Thymus (tissue), 11 donors: ENCODE measurements around the gene LASP1. TPM values are rescaled to one million over a fixed set of nuclear protein-coding genes. Genes with fewer than 3 reads are reported as not detected.

Source experiments
- DNase-seq, 9 donors: peaks; one replicate each; pipeline ENCODE4 v3.0.0-alpha.2; 2013; ENCODE audit warnings: low spot score in 9 of 9, low read depth in 6 of 9, missing footprints in 1 of 9
- H3K27ac ChIP-seq, 2 donors: one replicate each; pipeline ENCODE4 v1.5.1; 2013; ENCODE audit warnings: control low read depth in 1 of 2, low read depth in 1 of 2, low read length in 1 of 2, mild to moderate bottlenecking in 1 of 2, moderate library complexity in 1 of 2
- H3K27me3 ChIP-seq, 2 donors: one replicate each; pipeline ENCODE4 v1.5.1; 2013; ENCODE audit warnings: low read length in 1 of 2; ENCODE audit not compliant: control insufficient read depth in 2 of 2, insufficient read depth in 1 of 2
- H3K36me3 ChIP-seq, 2 donors: one replicate each; pipeline ENCODE4 v1.5.1; 2013; ENCODE audit warnings: low read length in 1 of 2, mild to moderate bottlenecking in 1 of 2, moderate library complexity in 1 of 2; ENCODE audit not compliant: control insufficient read depth in 2 of 2, insufficient read depth in 2 of 2
- H3K4me1 ChIP-seq, 2 donors: one replicate each; pipeline ENCODE4 v1.5.1; 2013; ENCODE audit warnings: low read length in 2 of 2; ENCODE audit not compliant: control insufficient read depth in 2 of 2, insufficient read depth in 2 of 2
- H3K4me3 ChIP-seq, 2 donors: one replicate each; pipeline ENCODE4 v1.5.1; 2013; ENCODE audit warnings: low read length in 2 of 2, control low read depth in 1 of 2, mild to moderate bottlenecking in 1 of 2
- H3K9me3 ChIP-seq, 2 donors: one replicate each; pipeline ENCODE4 v1.5.1; 2013; ENCODE audit warnings: low read length in 1 of 2, mild to moderate bottlenecking in 1 of 2; ENCODE audit not compliant: control insufficient read depth in 2 of 2, insufficient read depth in 1 of 2
- WGBS: extraction: QIAGEN DNeasy Blood & Tissue Kit; methylation state at CpG from one replicate; pipeline ENCODE4 v1.1.7; 2013; 5-methylcytosine and 5-hydroxymethylcytosine counted together
- polyA plus RNA-seq: library from polyadenylated mRNA; stranded (reverse); fragments of 200-250 nt; gene quantifications from one replicate; pipeline ENCODE4 v1.2.3, GENCODE V29; 2013
- total RNA-seq: library from RNA; stranded (reverse); fragments of 120-200 nt; gene quantifications from one replicate; pipeline ENCODE4 v1.2.4, GENCODE V29; 2013
- donor health status: healthy.

The LASP1 gene
- total and polyA plus RNA-seq, 2 donors: 37.0 to 72.5 TPM

DNA sequence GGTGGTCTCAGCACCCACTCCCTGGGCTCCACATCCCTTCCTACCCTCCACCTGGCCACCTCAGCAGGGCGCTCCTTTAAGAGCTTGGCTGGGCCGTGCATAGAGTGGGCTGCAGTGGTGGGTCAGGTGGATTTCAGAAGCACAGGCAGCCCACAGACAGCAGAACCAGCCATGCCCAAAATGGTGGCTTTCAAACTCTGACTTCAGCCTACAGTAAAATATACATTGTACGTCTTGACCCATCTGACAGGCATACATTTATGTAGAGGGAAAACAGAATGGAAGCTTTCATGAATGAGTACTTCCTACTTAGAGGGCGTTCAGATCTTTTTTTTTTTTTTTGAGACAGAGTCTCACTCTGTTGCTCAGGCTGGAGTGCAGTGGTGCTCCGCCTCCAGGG, 29.6 kb downstream of the LASP1 start:
- Histone ChIP-seq H3K4me1 (peaks cover 40 to 64% of the 10 kb centered on the region in 2 donors), H3K4me3 (peak overlapping the region; percentile 28 to 47), H3K27ac (peak overlapping the region; percentile 96 to 97), H3K27me3 (no peaks in the 10 kb centered on the region), H3K36me3 (peaks cover 42 to 78% of the 10 kb centered on the region in 2 donors), H3K9me3 (peaks cover 0 to 4% of the 10 kb centered on the region in 2 donors)
- DNase-seq: peak in 1 of 9 donors; percentile 57
- 44% methylated on average over 5 of the region's 5 CpGs for WGBS

DNA sequence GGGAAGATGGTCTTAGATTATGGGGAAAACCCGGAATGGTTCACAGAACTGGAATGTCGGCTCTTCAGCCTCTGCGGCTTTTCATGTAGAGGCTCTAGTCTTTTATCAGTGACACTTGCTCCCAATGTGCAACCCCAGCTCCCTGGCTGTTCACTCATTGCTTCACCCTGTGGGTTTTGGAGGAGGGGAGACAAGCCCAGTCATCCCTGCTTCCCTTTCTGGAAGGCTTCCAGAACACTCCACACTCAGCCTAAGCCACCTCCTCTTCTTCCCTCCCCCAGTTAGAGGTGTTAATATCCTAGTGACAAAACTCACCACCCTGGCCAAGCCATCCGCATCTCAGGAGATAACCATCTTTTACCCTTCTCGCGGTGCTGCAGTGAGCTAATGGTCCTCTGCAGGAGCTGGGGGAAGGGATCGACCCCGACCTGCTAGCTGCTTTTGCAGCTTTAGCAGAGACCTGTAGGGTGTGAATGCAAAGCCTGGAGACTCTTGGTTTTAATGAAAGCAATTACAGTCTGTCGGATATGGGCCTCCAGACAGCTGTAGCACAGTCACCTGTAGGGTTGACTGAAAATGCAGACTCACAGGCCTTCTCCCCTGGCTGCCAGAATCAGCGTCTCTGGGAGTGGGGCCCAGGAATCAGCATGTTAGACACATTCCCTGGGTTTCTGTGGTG, 31.3 kb downstream of the LASP1 start:
- Histone ChIP-seq H3K27ac (peak overlapping the region; percentile 55 to 58), H3K27me3 (no peaks in the 10 kb centered on the region), H3K36me3 (peaks cover 44 to 82% of the 10 kb centered on the region in 2 donors), H3K4me1 (peaks cover 40 to 56% of the 10 kb centered on the region in 2 donors), H3K4me3 (no peak overlapping the region), H3K9me3 (peaks cover 0 to 4% of the 10 kb centered on the region in 2 donors)
- 51% methylated on average over 10 of the region's 10 CpGs for WGBS
- peak in 1 of 9 donors; percentile 50 for DNase-seq

DNA sequence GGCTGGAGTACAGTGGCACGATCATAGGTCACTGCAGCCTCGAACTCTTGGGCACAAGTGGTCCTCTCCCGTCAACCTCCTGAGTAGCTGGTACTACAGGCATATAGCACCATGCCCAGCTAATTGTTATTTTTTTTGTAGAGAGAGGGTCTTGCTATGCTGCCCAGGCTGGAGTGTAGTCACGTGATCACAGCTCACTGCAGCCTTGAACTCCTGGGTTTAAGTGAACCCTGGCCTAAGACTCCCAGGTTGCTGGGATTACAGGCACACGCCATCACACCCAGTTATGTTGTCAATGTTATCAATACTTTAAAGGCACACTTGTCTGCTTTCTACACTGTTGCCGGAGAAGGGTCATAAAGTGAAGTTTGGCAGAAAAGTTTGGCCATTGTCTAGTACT, 33.5 kb downstream of the LASP1 start:
- Histone ChIP-seq H3K9me3 (peaks cover 0 to 9% of the 10 kb centered on the region in 2 donors), H3K4me3 (no peak overlapping the region), H3K27me3 (no peaks in the 10 kb centered on the region), H3K27ac (no peak overlapping the region), H3K4me1 (peaks cover 21 to 44% of the 10 kb centered on the region in 2 donors), H3K36me3 (peaks cover 43 to 79% of the 10 kb centered on the region in 2 donors)
- DNase-seq: no peak
- WGBS: 98% methylated on average over 6 of the region's 6 CpGs

DNA sequence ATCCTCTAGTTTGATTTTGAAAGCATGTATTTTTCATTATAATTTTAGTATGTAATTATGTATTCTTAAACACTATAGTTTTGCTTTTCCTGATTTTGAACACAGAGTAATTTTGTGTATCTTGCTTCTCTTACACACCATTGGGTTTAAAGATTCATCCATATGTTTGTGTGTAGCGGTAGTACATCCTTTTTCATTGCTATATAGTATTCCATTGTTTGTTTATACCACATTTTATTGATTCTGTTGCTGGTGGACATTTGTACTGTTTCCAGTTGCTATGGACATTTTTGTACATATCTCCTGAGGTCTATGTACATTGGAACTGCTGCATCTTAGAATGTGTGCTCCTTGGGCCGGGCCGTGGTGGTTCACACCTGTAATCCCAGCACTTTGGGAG, 35.0 kb downstream of the LASP1 start:
- peaks cover 46 to 77% of the 10 kb centered on the region in 2 donors for H3K36me3 ChIP-seq
- peaks cover 9 to 35% of the 10 kb centered on the region in 2 donors for H3K4me1 ChIP-seq
- H3K4me3 ChIP-seq: no peak overlapping the region
- DNase-seq: no peak
- H3K27me3 ChIP-seq: no peaks in the 10 kb centered on the region
- no peak overlapping the region for H3K27ac ChIP-seq
- peaks cover 0 to 6% of the 10 kb centered on the region in 2 donors for H3K9me3 ChIP-seq
- WGBS: 99% methylated on average over 3 of the region's 3 CpGs

DNA sequence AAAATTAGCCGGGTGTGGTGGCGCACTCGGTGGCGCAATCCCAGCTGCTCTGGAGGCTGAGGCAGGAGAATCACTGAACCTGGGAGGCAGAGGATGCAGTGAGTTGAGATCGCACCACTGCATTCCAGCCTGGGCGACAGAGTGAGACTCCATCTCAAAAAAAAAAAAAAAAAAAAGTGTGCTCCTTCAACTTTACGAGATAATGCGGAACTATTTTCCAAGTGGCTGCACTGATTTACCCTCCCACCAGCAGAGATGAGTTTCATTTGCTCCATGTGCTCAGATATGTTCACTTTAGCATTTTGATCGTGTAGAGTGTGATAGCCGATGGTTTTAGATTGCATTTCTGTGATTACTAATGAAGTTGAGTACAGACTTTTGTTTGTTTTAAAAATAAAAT, 35.5 kb downstream of the LASP1 start:
- peaks cover 0 to 6% of the 10 kb centered on the region in 2 donors for H3K9me3 ChIP-seq
- H3K4me3 ChIP-seq: no peak overlapping the region
- H3K36me3 ChIP-seq: peaks cover 49 to 80% of the 10 kb centered on the region in 2 donors
- 96% methylated on average over 10 of the region's 10 CpGs for WGBS
- H3K27ac ChIP-seq: no peak overlapping the region
- H3K4me1 ChIP-seq: peaks cover 9 to 30% of the 10 kb centered on the region in 2 donors
- no peaks in the 10 kb centered on the region for H3K27me3 ChIP-seq
- DNase-seq: no peak

DNA sequence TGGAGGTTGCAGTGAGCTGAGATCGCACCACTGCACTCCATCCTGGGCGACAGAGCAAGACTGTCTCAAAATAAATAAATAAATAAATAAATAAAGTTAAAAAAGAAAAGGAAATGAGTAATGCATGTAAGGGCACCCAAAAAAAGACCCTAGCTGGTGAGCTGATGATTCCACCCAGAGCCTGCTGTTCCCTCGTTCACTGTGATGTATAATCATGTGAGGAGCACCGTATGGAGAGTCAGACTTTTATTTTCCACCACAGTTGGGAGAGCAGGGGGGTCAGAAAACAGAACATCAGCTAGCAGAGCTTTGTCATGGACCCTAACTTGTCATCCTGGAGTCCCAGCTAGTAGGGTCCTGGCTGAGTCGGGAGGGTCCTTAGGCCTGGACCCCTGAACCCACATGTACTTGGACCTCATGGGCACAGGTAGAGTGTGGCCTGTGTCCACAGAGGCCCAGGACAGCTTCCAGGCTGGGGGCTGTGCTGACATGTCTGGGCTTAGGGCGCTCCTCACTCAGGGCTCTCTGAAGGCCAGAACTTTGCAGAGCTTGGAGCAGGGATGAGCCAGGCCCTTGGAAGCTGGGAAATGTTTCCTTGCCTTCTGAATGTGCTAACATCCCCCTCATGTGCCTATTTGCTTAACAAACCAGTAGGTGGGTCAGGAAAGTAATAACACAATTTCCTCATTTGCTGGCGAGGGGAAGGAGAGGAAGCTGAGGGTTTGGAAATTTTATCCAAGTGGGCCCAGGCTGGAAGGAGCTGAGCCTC, 36.8 kb downstream of the LASP1 start:
- Histone ChIP-seq H3K9me3 (peaks cover 0 to 6% of the 10 kb centered on the region in 2 donors), H3K4me1 (peaks cover 3 to 18% of the 10 kb centered on the region in 2 donors), H3K36me3 (peaks cover 48 to 79% of the 10 kb centered on the region in 2 donors), H3K27ac (peak overlapping the region in 1 of 2 donors; percentile 20), H3K27me3 (no peaks in the 10 kb centered on the region), H3K4me3 (no peak overlapping the region)
- WGBS: 93% methylated on average over 7 of the region's 7 CpGs
- DNase-seq: no peak

DNA sequence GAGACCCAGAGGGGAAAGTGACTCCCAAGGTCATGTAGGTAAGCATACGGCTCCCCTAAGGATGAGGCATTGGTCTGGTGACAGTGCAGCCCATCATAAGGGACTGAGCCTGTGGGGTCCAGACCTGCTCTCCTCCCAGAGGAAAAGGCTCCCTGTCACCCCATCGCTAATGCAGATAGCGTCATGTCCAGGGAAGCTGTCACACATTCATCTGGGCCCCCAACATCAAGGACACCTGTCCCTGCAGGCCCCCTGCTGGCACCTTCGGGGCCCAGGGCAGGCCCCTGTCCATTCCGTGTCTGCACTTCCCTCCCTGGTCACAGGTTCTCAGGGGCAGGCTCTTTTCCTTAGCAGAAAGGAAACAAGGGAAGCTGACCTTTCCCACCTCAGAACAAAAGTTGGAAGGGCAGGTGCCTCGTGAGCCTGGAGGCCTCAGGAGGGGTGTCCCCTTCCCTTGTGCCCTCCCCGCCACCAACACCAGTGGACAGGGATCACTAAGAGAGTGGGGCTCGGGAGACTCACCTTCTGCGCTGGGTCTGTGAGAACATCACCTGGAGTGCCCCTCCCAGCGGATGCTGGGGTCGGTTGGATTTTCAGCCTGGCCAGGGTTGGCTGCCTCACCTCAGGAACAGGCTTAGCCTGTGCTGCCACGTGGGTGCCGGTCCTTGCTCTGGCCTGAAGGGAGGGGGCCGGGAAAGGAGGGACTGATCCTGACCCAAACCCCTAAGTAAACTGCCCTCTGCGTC, 38.2 kb downstream of the LASP1 start:
- Histone ChIP-seq H3K36me3 (peaks cover 50 to 80% of the 10 kb centered on the region in 2 donors), H3K4me1 (peaks cover 3 to 17% of the 10 kb centered on the region in 2 donors), H3K27ac (no peak overlapping the region), H3K27me3 (no peaks in the 10 kb centered on the region), H3K9me3 (peaks cover 0 to 6% of the 10 kb centered on the region in 2 donors), H3K4me3 (no peak overlapping the region)
- DNase-seq: no peak
- 89% methylated on average over 15 of the region's 15 CpGs for WGBS

DNA sequence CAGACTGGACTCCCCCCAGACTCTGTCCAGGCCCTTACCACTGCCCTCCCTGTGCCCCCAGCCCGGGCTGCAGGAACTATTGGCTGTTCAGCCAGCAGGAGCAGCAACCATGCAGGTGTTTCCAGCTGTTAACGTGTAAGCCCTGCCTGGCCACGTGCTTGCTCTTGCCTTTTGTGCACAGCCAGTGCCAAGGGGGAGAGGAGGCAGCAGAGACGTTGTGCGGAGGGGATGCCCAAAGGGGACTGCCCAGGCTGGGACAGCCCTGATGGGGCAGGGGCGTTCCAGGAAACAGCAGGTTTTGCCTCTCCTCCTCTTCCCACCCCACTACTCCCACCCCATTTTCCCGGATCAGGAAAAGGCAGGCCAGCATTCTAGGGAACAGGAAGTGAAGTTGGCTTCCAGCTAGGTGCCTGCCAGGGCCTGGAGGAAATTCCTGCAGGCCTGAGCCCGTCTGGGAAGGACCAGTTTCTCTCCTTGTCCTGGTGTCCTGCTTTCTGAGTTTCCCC, 38.9 kb downstream of the LASP1 start:
- H3K9me3 ChIP-seq: peaks cover 0 to 6% of the 10 kb centered on the region in 2 donors
- no peak overlapping the region for H3K27ac ChIP-seq
- H3K27me3 ChIP-seq: no peaks in the 10 kb centered on the region
- DNase-seq: no peak
- H3K36me3 ChIP-seq: peaks cover 50 to 79% of the 10 kb centered on the region in 2 donors
- WGBS: 85% methylated on average over 8 of the region's 8 CpGs
- H3K4me1 ChIP-seq: peaks cover 0 to 17% of the 10 kb centered on the region in 2 donors
- H3K4me3 ChIP-seq: no peak overlapping the region
